ENCODE results near the gene ELL. TPM values are rescaled to one million over a fixed set of nuclear protein-coding genes. Genes with fewer than 3 reads are reported as not detected.

ELL gene
- total RNA-seq, 2 experiments from 2014 or later, result 46.2 to 46.8 TPM

DNA sequence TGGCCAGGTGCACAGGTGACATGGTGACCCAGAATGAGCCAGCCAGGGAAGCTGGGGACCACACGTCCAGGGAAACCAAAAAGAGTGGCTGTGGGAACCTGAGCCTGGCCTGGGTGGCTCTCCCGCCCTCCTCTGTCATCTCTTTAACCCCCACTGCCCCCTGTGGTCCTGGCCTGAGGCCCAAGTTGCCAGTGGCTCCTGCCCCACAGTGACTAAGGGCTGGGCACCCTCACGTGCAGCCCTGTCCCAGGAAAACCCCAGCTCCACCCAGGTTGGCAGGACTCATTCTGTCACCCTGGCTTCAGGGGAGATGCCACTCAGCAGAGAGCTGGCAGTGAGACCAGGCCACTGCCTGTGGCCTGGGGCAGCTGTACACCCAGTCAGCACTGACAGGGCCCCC, 53.4 kb downstream of the ELL start:
- H3K4me3 ChIP-seq (ENCODE audit: low read length), result no peak overlapping the region
- H3K27ac Mint-ChIP-seq, result no peak overlapping the region

DNA sequence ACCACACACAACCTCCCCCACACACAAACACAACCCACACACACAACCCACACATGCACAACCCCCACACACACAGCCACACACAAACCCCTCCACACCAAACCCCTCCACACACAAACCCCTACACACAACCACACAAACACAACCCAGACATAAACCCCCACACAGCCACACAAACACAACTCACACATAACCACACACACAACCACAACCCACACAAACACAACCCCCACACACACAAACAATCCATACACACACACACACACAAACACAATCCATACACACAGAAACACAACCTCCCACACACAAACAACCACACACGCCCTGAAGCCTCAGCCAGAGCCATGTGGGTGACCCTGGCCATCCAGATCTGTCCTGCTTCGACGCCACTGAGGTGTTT, 53.9 kb downstream of the ELL start:
- H3K27me3 ChIP-seq (ENCODE audit: control insufficient read depth in 1 of 2, insufficient read depth in 2 of 2, low read length in 2 of 2), result no peaks in the 10 kb centered on the region
- POLR2A ChIA-PET, result no interaction called here
- peaks cover 57% of the 10 kb centered on the region for H3K36me3 ChIP-seq (ENCODE audit: insufficient read depth, low read length)
- DNase-seq (no peak), ATAC-seq (ENCODE audit: poor library complexity) (no peak)
- H3K27me3 Mint-ChIP-seq, result no peaks in the 10 kb centered on the region
- H3K4me1 Mint-ChIP-seq (ENCODE audit: low read depth), result peaks cover 9% of the 10 kb centered on the region
- H3K27ac Mint-ChIP-seq, result no peak overlapping the region
- CTCF ChIA-PET, result interaction anchor here (1.0 to 3.2 kb wide), 2 partner anchors 17 to 52 kb away, joined by 3 to 13 read pairs; no protein-coding TSS in a partner anchor
- H3K36me3 Mint-ChIP-seq (ENCODE audit: low read depth), result peaks cover 42% of the 10 kb centered on the region
- peaks cover 41% of the 10 kb centered on the region for H3K4me1 ChIP-seq (ENCODE audit: insufficient read depth, low read length)
- H3K4me3 Mint-ChIP-seq, result no peak overlapping the region
- H3K9me3 Mint-ChIP-seq, result no peaks in the 10 kb centered on the region
- no peak overlapping the region for H3K27ac ChIP-seq (ENCODE audit: low read depth in 1 of 2, low read length in 2 of 2)
- TF ChIP-seq, protein P1, sequence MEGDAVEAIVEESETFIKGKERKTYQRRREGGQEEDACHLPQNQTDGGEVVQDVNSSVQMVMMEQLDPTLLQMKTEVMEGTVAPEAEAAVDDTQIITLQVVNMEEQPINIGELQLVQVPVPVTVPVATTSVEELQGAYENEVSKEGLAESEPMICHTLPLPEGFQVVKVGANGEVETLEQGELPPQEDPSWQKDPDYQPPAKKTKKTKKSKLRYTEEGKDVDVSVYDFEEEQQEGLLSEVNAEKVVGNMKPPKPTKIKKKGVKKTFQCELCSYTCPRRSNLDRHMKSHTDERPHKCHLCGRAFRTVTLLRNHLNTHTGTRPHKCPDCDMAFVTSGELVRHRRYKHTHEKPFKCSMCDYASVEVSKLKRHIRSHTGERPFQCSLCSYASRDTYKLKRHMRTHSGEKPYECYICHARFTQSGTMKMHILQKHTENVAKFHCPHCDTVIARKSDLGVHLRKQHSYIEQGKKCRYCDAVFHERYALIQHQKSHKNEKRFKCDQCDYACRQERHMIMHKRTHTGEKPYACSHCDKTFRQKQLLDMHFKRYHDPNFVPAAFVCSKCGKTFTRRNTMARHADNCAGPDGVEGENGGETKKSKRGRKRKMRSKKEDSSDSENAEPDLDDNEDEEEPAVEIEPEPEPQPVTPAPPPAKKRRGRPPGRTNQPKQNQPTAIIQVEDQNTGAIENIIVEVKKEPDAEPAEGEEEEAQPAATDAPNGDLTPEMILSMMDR (IDR thresholded peaks at IDR 0.05), result no peak
- intact Hi-C loops (cut with DNase I, micrococcal nuclease), result loop anchor here (5.0 kb wide), 3 partner anchors 209 to 399 kb away; no protein-coding TSS in a partner anchor
- no peak overlapping the region for H3K4me3 ChIP-seq (ENCODE audit: low read length)
- no peaks in the 10 kb centered on the region for H3K9me3 ChIP-seq (ENCODE audit: control insufficient read depth in 1 of 2, insufficient read depth in 1 of 2, low read length in 2 of 2)

More for the DNA sequence above, 53.4 kb downstream of the ELL start:
- Mint-ChIP-seq H3K36me3 (ENCODE audit: low read depth) (peaks cover 40% of the 10 kb centered on the region), H3K4me1 (ENCODE audit: low read depth) (peaks cover 10% of the 10 kb centered on the region), H3K4me3 (no peak overlapping the region), H3K27me3 (no peaks in the 10 kb centered on the region), H3K9me3 (no peaks in the 10 kb centered on the region)
- Histone ChIP-seq H3K9me3 (ENCODE audit: control insufficient read depth in 1 of 2, insufficient read depth in 1 of 2, low read length in 2 of 2) (no peaks in the 10 kb centered on the region), H3K27ac (ENCODE audit: low read depth in 1 of 2, low read length in 2 of 2) (no peak overlapping the region), H3K27me3 (ENCODE audit: control insufficient read depth in 1 of 2, insufficient read depth in 2 of 2, low read length in 2 of 2) (no peaks in the 10 kb centered on the region), H3K4me1 (ENCODE audit: insufficient read depth, low read length) (peaks cover 46% of the 10 kb centered on the region), H3K36me3 (ENCODE audit: insufficient read depth, low read length) (peaks cover 61% of the 10 kb centered on the region)
- DNase-seq, result peak in 1 of 14 experiments; percentile 49
- CTCF ChIA-PET, result interaction anchor here (1.0 to 3.2 kb wide), 2 partner anchors 18 to 52 kb away, joined by 3 to 13 read pairs; no protein-coding TSS in a partner anchor
- POLR2A ChIA-PET, result no interaction called here
- intact Hi-C loops (cut with DNase I, micrococcal nuclease), result loop anchor here (5.0 kb wide), 3 partner anchors 209 to 399 kb away; no protein-coding TSS in a partner anchor
- TF ChIP-seq, protein P1 (IDR thresholded peaks at IDR 0.05), result no peak
- no peak for ATAC-seq (ENCODE audit: poor library complexity)

DNA sequence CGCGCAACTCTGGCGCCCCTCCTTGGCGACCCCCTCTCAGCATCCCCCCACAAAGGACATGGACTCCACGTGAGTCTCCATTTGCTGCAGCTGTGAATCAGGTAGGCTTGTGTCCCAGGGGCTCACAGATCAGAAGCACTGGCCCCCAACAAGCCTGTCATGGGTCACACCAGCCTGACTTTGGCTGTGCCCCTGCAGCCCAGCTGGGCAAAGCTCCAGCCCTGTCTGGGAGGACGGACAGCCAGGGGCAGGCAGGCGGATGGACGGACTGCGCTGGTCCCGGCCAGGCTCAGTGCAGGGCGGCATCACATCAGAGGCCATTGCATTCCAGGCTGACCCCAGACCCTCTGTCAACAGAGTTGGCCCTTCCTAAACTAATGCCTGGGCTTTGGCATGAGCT, 55.5 kb downstream of the ELL start:
- no peaks in the 10 kb centered on the region for H3K27me3 ChIP-seq (ENCODE audit: control insufficient read depth in 1 of 2, insufficient read depth in 2 of 2, low read length in 2 of 2)
- H3K27ac ChIP-seq (ENCODE audit: low read depth in 1 of 2, low read length in 2 of 2), result no peak overlapping the region
- Mint-ChIP-seq H3K4me1 (ENCODE audit: low read depth) (peaks cover 10% of the 10 kb centered on the region), H3K27me3 (no peaks in the 10 kb centered on the region), H3K4me3 (no peak overlapping the region), H3K27ac (no peak overlapping the region), H3K36me3 (ENCODE audit: low read depth) (peaks cover 43% of the 10 kb centered on the region), H3K9me3 (no peaks in the 10 kb centered on the region)
- peaks cover 43% of the 10 kb centered on the region for H3K4me1 ChIP-seq (ENCODE audit: insufficient read depth, low read length)
- TF ChIP-seq, protein P1 (IDR thresholded peaks at IDR 0.05), result no peak
- ChIA-PET POLR2A (no interaction called here), CTCF (interaction anchor here (1.6 kb wide), 1 partner anchor 54 kb away, joined by 8 read pairs; no protein-coding TSS in a partner anchor)
- H3K4me3 ChIP-seq (ENCODE audit: low read length), result no peak overlapping the region
- peaks cover 60% of the 10 kb centered on the region for H3K36me3 ChIP-seq (ENCODE audit: insufficient read depth, low read length)
- H3K9me3 ChIP-seq (ENCODE audit: control insufficient read depth in 1 of 2, insufficient read depth in 1 of 2, low read length in 2 of 2), result no peaks in the 10 kb centered on the region
- intact Hi-C loops (cut with DNase I, micrococcal nuclease), result loop anchor here (5.0 kb wide), 3 partner anchors 211 to 401 kb away; no protein-coding TSS in a partner anchor
- ATAC-seq (ENCODE audit: poor library complexity) (no peak), DNase-seq (no peak)

Data from CD4-positive, alpha-beta T cell (primary cell).